Keratinocyte (primary cell): Measurements from ENCODE around the gene SRD5A2.

Experiments used
- EZH2 ChIP-seq: IDR thresholded peaks from one replicate; pipeline ENCODE4 v1.6.1; 2012; ENCODE audit warnings: inconsistent platforms, mild to moderate bottlenecking, low read length, moderate library complexity
- TF ChIP-seq, protein P1 (sequence below), 3 experiments: IDR thresholded peaks in 1 of 3; conservative IDR thresholded peaks in 1 of 3; optimal IDR thresholded peaks in 1 of 3; 2 replicates in 2 of 3; 3 replicates in 1 of 3; pipeline versions ENCODE3 to v1.5.1; 2011; ENCODE audit warnings: low read length in 3 of 3, mild to moderate bottlenecking in 3 of 3, moderate library complexity in 2 of 3, control low read depth in 1 of 3, inconsistent platforms in 1 of 3; ENCODE audit not compliant: insufficient read depth in 2 of 3; ENCODE audit errors: extremely low read depth in 1 of 3

DNA sequence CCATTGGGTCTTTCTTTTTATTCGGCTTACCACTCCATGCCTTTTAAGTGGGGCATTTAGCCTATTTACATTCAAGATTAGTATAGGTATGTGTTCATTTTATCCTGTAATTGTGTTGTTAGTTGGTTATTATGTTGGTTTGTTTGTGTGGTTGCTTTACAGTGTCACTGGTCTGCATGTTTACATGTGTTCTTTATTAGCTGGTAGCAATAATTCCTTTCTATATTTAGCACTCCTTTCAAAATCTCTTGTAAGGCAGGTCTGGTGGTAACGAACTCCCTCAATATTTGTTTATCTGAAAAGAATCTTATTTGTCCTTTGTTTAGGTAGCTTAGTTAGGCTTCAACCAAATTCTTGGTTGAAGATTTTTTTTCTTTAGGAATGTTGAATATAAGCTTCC lies 97.5 kb downstream of the SRD5A2 start:
- TF ChIP-seq, protein P1, sequence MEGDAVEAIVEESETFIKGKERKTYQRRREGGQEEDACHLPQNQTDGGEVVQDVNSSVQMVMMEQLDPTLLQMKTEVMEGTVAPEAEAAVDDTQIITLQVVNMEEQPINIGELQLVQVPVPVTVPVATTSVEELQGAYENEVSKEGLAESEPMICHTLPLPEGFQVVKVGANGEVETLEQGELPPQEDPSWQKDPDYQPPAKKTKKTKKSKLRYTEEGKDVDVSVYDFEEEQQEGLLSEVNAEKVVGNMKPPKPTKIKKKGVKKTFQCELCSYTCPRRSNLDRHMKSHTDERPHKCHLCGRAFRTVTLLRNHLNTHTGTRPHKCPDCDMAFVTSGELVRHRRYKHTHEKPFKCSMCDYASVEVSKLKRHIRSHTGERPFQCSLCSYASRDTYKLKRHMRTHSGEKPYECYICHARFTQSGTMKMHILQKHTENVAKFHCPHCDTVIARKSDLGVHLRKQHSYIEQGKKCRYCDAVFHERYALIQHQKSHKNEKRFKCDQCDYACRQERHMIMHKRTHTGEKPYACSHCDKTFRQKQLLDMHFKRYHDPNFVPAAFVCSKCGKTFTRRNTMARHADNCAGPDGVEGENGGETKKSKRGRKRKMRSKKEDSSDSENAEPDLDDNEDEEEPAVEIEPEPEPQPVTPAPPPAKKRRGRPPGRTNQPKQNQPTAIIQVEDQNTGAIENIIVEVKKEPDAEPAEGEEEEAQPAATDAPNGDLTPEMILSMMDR (optimal IDR thresholded peaks at IDR 0.05 in 1 of 3, IDR thresholded peaks at IDR 0.05 in 1 of 3, conservative IDR thresholded peaks at IDR 0.05 in 1 of 3; ENCODE audit: extremely low read depth in 1 of 3, insufficient read depth in 2 of 3, low read length in 3 of 3), result no peak
- no peak for TF ChIP-seq EZH2
